ENCODE data around the gene CMC2.

- TF ChIP-seq, protein P1, sequence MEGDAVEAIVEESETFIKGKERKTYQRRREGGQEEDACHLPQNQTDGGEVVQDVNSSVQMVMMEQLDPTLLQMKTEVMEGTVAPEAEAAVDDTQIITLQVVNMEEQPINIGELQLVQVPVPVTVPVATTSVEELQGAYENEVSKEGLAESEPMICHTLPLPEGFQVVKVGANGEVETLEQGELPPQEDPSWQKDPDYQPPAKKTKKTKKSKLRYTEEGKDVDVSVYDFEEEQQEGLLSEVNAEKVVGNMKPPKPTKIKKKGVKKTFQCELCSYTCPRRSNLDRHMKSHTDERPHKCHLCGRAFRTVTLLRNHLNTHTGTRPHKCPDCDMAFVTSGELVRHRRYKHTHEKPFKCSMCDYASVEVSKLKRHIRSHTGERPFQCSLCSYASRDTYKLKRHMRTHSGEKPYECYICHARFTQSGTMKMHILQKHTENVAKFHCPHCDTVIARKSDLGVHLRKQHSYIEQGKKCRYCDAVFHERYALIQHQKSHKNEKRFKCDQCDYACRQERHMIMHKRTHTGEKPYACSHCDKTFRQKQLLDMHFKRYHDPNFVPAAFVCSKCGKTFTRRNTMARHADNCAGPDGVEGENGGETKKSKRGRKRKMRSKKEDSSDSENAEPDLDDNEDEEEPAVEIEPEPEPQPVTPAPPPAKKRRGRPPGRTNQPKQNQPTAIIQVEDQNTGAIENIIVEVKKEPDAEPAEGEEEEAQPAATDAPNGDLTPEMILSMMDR (IDR thresholded peaks at IDR 0.05) = no peak
- no peak for TF ChIP-seq POLR2A (IDR thresholded peaks at IDR 0.05)
These were observed 12.9 kb downstream of the CMC2 start for GRCh38 chr16:80993834-80994233.
